ENCODE data around the gene COPZ2.

GRCh38 chr17:47982091-47982617, 55.4 kb downstream of the COPZ2 start:
- TF ChIP-seq, protein P1, sequence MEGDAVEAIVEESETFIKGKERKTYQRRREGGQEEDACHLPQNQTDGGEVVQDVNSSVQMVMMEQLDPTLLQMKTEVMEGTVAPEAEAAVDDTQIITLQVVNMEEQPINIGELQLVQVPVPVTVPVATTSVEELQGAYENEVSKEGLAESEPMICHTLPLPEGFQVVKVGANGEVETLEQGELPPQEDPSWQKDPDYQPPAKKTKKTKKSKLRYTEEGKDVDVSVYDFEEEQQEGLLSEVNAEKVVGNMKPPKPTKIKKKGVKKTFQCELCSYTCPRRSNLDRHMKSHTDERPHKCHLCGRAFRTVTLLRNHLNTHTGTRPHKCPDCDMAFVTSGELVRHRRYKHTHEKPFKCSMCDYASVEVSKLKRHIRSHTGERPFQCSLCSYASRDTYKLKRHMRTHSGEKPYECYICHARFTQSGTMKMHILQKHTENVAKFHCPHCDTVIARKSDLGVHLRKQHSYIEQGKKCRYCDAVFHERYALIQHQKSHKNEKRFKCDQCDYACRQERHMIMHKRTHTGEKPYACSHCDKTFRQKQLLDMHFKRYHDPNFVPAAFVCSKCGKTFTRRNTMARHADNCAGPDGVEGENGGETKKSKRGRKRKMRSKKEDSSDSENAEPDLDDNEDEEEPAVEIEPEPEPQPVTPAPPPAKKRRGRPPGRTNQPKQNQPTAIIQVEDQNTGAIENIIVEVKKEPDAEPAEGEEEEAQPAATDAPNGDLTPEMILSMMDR (conservative IDR thresholded peaks at IDR 0.05) = no peak
- no peak for TF ChIP-seq ZFX (IDR thresholded peaks at IDR 0.05)
